ENCODE data around the gene MAD1L1.

DNA sequence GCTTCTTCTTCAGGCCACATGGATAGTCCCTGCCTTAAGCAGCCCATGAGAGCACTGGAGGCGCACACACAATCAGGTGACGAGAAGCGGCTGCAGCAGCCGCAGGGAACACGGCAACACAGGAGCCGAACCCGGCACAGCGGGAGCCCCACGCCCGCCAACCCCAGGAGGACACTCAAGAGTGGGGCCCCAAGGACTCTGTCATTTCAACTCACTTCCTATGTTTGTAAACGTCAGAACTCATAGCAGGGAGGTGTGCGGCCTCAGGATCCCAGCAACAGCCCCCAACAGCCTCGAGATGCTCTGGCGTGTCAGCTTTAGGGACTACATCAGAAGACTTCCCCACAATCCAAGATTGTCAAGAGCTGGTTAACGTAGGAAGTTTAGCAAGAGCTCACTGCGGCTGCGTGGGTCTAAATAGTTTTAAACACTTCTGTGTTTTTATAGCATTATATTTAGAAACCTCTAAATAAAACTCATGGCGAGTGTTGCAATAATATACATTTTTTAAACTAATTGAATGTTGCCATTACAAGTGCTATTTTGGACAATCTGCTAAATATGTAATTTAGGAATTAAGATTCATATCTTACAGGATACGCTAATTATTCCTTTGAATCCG lies 123.4 kb downstream of the MAD1L1 start:
- TF ChIP-seq, protein P1, sequence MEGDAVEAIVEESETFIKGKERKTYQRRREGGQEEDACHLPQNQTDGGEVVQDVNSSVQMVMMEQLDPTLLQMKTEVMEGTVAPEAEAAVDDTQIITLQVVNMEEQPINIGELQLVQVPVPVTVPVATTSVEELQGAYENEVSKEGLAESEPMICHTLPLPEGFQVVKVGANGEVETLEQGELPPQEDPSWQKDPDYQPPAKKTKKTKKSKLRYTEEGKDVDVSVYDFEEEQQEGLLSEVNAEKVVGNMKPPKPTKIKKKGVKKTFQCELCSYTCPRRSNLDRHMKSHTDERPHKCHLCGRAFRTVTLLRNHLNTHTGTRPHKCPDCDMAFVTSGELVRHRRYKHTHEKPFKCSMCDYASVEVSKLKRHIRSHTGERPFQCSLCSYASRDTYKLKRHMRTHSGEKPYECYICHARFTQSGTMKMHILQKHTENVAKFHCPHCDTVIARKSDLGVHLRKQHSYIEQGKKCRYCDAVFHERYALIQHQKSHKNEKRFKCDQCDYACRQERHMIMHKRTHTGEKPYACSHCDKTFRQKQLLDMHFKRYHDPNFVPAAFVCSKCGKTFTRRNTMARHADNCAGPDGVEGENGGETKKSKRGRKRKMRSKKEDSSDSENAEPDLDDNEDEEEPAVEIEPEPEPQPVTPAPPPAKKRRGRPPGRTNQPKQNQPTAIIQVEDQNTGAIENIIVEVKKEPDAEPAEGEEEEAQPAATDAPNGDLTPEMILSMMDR (IDR thresholded peaks at IDR 0.05; ENCODE audit: low read depth, low read length, missing input control): no peak
- TF ChIP-seq SP1 (IDR thresholded peaks at IDR 0.05) (no peak), EGR1 (IDR thresholded peaks at IDR 0.05; ENCODE audit: low read depth in 2 of 2) (no peak), RAD21 (IDR thresholded peaks at IDR 0.05) (no peak), YY1 (IDR thresholded peaks at IDR 0.05) (no peak)
- TF ChIP-seq, protein P2, sequence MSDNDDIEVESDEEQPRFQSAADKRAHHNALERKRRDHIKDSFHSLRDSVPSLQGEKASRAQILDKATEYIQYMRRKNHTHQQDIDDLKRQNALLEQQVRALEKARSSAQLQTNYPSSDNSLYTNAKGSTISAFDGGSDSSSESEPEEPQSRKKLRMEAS (IDR thresholded peaks at IDR 0.05): no peak
- TF ChIP-seq, protein P3, sequence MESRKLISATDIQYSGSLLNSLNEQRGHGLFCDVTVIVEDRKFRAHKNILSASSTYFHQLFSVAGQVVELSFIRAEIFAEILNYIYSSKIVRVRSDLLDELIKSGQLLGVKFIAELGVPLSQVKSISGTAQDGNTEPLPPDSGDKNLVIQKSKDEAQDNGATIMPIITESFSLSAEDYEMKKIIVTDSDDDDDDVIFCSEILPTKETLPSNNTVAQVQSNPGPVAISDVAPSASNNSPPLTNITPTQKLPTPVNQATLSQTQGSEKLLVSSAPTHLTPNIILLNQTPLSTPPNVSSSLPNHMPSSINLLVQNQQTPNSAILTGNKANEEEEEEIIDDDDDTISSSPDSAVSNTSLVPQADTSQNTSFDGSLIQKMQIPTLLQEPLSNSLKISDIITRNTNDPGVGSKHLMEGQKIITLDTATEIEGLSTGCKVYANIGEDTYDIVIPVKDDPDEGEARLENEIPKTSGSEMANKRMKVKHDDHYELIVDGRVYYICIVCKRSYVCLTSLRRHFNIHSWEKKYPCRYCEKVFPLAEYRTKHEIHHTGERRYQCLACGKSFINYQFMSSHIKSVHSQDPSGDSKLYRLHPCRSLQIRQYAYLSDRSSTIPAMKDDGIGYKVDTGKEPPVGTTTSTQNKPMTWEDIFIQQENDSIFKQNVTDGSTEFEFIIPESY (IDR thresholded peaks at IDR 0.05): no peak
